Measurements from ENCODE around the gene CCDC47.
A peak's percentile ranks its signal among the peaks of the same experiment; 100 is the strongest.

DNA sequence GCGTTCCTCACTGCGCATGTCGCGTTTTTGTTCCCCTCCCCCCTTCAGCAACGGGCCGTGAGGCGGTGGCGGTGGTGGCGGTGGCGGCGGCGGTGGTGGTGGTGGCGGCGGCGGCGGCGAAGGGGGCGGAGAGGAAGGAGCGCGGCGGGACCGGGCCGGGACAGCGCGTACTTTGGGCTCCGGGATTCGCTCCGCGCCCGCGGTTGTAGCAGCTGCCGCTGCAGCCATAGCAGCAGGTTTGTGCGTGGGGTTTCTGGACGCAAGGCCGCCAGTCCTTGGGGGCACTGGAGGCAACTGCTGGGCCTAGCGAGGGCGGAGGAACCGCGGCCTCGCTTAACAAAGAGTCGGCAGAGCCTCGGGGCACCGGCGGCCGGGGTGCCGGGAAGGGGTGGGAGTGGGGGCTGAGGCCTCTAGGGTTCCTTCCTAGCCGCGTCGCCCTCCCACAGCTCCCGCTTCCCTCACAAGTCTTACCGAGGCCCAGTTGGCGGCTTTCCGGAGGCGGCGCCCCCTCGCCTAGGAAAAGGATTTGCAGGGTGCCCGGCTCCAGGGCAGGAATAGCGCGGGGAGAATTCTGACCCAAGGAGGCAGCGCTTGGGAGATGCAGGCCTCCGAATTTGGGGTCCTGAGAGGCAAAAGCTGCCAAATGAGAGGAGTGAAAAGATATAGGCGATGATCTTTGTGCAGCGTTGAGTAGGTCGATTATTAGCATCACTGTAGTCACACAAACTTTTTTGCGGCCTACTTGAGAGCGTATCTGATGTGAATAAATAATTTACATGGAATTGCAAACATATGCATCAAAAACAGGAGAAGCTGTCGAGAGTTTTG, 958 bp upstream of the CCDC47 start, which contains the start of gene DDX42:
- TF ChIP-seq, protein P1, sequence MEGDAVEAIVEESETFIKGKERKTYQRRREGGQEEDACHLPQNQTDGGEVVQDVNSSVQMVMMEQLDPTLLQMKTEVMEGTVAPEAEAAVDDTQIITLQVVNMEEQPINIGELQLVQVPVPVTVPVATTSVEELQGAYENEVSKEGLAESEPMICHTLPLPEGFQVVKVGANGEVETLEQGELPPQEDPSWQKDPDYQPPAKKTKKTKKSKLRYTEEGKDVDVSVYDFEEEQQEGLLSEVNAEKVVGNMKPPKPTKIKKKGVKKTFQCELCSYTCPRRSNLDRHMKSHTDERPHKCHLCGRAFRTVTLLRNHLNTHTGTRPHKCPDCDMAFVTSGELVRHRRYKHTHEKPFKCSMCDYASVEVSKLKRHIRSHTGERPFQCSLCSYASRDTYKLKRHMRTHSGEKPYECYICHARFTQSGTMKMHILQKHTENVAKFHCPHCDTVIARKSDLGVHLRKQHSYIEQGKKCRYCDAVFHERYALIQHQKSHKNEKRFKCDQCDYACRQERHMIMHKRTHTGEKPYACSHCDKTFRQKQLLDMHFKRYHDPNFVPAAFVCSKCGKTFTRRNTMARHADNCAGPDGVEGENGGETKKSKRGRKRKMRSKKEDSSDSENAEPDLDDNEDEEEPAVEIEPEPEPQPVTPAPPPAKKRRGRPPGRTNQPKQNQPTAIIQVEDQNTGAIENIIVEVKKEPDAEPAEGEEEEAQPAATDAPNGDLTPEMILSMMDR (IDR thresholded peaks at IDR 0.05; ENCODE audit: low read depth, low read length, poor library complexity, severe bottlenecking) = peak; percentile 25
- no peak for TF ChIP-seq EZH2phosphoT487 (IDR thresholded peaks at IDR 0.05; ENCODE audit: borderline replicate concordance, low read length)

All from DOHH2 (cell line).